GM18502 (cell line): ENCODE data around the gene KLHL1.
A peak's percentile ranks its signal among the peaks of the same experiment; 100 is the strongest.

Experiments
- ATAC-seq: cut with Tn5 transposase; IDR thresholded peaks from one replicate; pipeline ENCODE4 v1.9.1; 2021; ENCODE audit warnings: mild to moderate bottlenecking; ENCODE audit not compliant: unreplicated experiment, poor library complexity

Gene KLHL1

DNA sequence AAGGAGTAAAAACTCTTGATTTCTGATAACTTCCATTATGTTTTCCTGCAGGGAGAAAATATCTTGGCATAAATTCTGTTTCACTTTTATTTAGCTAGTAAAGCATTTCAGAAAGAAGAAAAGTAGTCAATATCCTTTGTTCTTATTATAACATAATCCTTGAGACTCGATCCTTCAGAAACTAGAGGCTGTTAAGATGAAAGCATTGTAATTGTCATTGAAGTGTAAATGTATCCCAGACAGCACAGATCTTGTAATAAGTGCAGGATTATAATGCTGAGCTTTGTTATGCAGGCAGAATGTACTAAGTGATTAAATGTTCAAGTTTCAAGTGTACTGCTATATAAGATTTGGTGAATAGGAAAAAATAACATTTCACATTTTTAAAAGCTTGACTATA is 225.8 kb downstream of the KLHL1 start:
- no peak for ATAC-seq

DNA sequence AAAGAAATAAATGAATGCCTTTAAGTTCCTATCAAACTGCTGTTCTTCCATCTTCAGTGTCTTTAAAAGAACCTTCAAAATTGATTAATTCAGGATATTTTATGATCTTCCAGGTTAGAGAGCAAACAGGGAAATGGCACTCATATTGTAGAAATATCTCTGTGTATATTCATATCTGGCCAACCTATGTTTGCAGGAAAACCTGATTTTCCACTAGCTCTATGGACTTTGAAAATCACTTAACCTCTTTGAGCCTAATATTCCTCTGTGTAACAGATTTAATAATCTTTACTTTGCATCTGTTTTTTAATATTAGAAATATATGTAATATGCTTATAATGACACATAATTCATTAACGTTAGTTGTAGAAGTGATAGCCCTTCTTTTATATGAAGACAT is 228.3 kb downstream of the KLHL1 start:
- no peak for ATAC-seq

DNA sequence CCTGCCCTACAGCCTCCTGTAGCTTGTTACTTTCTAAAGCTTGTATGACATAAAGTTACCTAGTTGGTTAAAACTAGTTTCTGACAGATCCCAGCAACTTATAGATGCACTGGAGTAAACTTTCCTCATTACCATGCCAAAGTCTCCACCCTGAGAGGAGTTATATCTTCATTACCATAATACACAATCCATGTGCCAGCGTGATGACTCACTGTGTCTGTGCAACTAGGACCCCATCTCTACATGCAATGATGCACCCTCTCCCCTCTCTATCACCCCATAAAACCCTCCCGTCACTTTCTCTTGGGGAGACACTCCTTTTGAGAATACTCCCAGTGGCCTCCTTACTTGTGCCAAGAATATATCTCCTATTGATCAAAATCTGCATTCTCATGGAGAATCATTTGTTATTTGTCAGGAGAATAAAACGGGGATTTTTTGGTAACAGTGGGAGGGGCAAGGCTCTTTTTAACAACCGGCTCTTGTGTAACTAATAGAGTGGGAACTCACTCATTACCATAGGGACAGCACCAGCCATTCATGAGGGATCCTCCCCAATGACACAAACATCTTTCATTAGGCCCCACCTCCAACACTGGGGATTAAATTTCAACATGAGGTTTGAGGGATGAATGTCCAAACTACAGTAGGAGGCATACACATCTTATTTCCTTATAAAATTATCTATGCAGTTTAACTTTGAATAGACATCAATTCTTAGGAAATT is 235.8 kb downstream of the KLHL1 start:
- ATAC-seq: no peak

DNA sequence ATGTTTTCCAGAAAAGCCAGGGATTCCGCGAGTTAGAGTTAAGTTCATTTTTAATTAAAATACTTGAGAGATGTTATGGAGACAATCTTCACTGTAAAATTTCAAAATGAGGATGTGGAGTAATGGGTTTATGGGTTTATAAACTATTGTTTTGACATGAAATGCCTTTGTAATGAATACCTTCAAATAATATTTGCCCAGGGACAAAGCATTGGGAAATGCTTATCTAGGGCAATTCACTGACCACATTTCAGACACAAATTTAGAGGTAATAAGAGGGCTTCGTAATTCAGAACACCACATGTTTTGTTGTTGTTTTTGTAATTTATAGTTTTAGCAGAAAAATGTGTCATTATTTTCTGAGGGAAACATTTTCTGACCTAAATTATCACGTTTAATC is 241.7 kb downstream of the KLHL1 start:
- no peak for ATAC-seq

DNA sequence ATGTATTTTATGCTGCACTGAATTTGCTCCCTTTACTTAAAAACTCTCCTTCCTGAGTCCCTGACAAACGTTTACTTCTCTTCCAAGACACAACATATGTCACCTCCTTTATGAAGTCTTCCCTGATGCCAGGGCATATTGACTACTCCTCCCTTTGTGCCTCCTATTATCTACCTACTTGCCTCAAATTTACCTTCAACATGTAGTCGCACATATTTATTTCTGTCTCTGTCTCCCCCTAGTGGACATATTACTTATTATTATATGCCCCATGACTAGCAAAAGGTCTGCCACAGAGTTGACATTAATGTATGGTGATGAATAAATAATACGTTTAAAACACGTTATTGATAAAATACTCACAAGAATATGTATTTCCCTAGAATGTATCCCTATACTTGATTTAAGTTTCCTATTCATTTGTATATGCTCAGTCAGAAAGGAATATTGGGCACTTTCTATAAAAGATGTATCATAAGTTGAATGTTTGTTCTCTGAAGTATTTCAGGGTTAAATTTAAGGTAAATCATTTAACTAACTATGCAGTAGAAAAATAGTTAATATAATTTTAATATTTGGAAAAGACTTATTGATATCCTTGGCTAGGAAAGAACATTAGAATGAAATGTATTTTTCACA is 250.9 kb downstream of the KLHL1 start:
- ATAC-seq: peak; percentile 93

DNA sequence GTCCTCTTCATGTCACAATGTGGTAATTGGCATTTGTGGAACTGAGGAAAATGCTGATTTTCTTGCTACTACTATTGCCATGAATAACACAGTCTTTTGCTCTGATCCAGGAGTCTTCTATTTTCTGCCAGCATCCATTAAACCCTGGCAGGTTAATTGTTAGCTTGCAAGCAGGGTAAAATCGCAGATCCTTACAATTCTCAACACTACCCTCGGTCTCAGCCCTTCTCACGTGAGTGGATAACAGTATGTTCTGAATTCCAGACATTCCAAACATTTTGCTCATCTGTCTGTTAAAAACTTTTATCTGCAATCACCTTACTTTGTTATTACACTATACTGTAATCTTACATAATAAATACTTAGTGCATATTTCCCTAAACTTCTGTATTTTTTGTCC is 251.9 kb downstream of the KLHL1 start:
- no peak for ATAC-seq

DNA sequence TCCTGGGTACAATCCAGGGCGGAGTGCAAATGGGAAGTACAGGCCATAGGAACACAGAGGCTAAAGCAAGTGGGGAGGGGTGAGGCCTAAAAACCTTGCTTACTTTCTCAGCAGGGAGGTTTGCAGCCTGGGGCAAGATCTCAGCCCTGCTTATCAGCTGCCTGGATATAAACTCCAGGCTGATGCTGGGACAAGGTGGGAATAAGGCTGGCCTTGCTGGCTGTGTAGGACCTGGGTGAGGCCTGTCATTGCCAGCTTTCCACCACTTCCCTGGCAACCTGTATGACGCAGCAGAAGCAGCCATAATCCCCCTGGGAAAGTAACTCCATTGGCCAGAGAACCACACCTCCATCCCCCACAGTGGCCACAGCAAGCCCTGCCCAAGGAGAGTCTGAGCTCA is 279.7 kb downstream of the KLHL1 start:
- ATAC-seq: no peak

DNA sequence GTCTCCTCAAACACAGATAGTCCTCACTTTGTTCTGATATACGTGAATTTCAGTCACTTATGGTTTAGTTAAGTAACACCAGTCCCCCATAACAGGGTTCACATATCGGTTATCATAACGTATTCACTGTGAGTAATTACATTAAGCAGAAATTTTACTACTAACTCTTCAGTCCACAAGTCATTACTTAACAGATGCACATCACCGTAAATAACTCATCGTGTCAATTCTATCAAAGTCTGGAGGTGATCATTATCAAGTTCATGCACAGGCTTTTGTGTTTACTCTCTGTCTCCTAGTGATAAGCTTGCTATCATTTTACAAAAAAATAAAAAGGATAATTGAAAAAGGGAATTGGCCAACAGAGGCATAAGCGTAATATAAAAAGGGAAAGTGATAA is 288.1 kb downstream of the KLHL1 start:
- ATAC-seq: no peak

DNA sequence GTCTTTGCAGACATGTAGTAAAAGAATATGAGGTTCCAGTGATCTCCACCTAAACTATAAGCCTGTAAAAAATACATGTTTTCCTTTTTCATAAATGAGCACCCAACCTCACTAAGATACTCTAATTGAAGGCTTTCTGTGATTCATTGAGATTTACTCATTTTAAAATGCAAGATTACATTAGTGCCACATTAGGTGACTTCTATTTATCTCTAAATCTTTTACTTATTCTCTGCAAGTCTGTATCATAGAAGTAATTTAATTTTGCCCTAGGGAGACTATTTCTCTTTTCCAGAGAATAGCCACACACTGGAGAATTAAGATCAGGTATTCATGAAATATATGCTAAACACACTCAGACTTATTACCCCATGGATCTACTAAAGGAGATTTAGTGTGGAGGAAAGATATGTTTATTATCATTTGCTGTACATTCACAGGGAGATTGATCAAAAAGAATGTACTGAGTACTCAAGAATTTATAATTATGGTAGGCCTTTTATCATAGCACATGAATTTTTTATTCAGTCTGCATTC is 290.9 kb downstream of the KLHL1 start:
- no peak for ATAC-seq

DNA sequence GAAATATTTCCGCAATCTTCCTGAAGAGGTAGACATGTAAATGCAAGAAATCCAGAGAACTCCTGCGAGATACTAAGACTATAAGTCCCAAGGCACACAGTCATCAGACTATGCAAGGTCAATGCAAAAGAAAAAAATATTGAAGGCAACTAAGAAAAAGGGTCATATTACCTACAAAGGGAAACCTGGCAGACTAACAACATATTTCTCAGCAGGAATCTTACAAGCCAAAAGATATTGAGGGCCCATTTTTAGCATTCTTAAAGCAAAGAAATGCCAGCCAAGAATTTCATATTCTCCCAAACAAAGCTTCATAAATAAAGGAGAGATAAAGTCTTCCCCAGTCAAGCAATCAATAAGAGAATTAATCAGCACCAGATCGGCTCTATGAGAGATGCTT is 299.1 kb downstream of the KLHL1 start:
- ATAC-seq: no peak

DNA sequence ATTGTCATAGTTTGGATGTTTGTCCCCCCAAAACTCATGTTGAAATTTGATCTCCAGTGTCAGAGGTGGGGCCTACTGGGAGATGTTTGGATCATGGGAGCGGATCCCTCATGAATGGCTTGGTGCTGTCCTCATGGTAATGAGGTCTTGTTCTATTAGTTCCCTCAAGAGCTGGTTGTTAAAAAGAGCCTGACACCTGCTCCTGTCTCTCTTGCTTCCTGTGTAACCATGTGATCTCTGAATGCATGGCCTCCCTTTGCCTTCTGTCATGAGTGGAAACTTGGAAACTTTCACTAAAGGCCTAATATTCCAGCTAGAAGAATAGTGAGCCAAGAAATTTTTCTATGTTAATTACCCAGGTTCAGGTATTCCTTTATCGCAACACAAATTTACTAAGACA is 312.0 kb downstream of the KLHL1 start:
- ATAC-seq: no peak

DNA sequence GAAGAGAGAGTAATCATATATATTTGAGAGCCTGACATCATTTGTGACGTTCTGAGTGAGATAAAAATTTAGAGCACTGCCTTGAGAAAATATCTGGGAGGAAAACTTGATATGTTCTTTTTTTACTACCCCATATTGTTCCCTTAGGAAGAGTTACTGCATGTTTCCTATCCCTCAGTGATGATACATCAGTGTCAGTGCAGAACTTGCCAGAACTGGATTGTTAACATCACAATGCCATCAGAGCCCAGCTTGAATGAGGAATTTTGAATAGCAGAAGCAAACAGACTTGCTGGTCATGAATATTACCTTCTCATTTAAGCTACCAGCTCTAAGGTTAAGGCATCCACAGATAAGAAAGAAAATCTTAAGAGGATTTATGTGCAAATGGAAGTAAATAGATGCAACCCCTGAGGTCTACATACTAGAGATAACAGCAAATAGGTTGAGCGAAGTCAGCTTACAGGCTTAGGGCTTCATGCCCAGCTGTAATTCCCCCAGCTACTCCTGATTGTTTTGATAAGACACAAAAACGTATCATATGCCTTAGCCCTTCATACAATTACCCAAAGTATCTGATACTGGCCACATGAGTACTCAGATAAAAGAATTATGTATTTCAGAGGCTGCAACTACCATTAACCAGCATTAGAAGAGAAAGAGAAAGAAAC is 314.3 kb downstream of the KLHL1 start:
- no peak for ATAC-seq

DNA sequence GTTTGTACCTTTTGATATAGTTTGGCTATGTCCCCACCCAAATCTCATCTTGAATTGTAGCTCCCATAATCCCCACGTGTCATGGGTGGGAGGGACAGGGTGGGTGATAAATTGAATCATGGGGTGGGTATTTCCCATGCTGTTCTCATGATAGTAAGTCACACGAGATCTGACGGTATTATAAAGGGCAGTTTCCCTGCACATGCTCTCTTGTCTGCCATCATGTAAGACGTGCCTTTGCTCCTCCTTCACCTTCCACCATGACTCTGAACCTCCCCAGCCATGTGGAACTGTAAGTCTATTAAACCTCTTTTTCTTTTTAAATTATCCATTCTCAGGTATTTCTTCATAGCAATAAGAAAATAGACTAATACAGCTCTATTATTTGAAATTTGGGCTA is 331.3 kb downstream of the KLHL1 start:
- ATAC-seq: no peak

DNA sequence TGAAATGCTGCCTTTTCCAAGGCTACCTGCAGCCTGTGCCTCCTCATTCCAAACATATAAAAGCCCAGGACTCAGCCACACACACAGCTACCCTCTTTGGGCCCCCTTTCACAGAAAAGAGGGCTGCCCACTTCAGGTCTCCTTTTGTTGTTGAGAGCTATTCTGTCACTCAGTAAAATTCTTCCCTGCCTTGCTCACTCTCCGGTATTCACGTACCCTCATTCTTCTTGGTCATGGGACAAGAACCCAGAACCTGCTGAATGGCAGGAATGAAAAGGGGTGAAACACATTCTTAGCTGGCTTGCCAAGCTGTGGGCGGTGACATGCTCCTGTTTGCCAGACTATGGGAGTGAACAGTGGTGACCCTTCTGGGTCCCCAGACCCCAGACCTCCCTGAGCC is 338.6 kb downstream of the KLHL1 start:
- ATAC-seq: no peak

DNA sequence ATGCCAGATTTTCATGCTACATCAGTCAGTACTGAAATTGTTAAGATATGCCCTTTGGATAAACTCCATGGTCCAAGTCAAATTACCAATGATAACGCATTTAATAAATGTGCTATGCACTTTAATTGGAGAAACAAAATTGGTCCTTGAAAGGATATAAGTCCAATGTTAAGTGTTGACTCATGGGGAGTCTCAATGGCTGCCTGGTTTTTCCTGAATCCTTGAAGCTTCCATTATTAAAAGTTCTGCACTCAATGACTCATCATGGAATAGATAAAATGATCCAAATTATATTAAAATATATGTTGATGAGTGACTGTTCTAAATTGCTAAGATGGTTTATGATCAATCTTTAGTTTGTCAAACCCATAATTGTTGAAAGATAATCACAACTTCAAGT is 346.7 kb downstream of the KLHL1 start:
- ATAC-seq: no peak

DNA sequence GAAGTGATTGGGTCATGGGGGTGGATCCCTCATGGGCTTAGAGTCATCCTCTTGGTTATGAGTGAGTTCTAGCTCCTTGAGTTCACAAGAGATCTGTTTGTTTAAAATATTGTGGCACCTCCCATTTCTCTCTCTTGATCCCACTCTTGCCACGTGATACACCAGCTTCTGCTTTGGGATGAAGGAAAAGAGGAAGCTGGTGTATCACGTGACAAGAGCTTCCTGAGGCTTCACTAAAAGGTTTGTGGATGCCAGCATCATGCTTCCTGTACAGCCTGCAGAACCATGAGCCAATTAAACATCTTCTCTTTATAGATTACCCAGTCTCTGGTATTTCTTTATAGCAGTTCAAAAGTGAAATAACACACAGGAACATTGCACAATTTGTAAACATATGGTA is 353.2 kb downstream of the KLHL1 start:
- no peak for ATAC-seq

DNA sequence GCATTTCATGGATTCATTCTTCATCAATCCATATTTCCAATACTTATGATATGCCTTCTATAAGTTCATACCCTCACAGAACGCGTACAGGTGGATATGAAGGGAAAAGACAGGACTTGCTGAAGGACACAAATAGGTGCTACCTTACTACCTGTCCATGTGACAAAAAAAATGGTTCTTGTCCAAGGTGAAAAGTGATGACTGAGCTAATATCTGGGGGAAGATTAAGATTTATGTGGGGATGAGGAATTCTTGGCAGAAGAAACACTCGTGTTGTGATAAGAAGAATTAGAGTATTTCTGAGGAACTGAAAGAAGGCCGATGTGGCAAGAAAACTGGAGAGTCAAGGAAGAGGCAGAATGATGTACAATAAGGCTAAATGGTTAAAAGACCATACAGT is 357.0 kb downstream of the KLHL1 start:
- no peak for ATAC-seq

DNA sequence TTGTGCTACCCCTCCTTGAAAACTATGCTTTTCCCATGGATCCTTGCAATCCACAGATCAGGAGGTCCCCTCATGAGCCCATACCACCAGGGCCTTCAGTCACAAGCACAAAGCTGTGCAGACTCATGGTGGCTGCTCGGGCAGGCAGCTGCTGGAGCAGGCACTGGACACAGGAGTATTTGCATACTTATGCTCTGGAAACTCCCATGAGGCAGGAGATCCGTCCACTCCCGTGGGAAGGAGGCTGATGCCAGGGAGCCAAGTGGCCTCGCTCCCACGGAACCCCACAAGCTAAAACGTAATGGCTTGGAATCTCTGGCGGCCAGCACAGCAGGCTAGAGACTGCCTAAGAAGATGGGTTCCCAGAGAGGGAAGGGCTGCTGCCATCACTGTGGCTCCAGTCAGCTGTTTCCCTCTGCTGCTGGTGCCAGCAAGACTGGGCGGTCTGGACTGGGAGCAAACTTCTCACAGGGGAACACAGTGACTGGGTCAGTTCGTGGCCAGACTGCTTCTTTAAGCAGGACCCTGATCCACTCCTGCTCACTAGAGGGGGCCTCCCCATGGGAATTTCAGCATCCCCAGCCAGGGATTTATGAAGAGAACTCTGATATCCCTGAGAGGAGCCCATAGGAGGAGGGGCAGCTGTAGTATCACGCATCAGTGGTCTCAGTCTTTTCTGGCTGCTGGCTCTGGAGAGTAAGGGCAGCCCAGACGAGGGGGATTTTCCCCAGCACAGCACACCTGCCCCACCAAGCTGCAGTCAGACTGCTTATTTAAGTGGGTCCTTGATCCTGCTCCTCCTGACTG is 370.9 kb downstream of the KLHL1 start:
- ATAC-seq: no peak

DNA sequence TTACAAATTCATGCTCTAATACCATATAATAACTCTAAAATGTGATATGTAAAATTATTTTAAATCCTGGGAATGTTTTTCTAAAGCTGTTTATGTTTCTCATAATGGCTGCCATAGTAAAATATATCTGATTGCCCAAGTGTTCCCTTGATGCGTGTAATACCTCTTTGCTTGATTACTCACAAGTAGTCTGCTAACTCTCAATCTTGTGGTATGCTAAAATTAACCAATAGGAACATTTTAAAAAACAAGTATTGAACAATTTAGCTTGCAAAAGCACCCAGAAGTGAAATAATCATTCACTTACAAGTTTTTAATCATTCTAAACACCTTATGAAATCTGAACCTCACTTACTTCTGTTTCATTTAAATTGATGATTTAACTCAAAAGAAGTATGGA is 386.6 kb downstream of the KLHL1 start:
- no peak for ATAC-seq

DNA sequence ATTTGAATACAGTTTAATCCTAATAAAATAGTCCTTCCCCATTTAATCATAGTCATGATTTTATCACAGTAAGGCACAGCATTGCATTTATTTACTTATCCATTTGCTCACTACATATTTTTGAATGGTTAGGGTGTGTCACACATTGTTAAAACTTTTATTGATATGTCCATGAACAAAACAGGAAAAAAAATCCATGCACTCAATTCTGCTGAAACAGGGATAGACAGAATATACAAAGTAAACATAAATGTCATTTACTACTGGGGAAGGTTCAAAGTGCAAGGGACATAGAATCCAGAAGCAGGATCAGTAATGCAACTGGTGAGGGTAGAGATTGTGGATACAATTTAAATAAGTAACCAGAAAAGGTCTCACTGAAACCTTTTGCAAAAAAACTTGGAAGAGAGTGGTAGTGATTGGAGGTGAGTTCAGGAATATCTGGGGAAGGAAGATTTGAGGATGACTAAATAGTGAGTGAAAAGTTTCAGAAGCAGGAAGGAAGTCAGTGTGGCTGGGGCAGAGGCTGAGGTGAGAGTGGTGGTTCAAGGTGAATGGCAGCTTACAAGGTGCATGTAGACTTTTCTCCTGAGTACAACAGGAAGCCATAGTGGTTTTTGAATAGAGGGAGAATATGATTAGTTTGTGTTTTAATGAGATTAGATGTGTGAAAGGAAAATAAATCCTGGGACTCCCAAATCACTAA is 387.8 kb downstream of the KLHL1 start:
- no peak for ATAC-seq
